WTC11 (cell line): Measurements from ENCODE around the gene CBY2. TPM values are rescaled to one million over a fixed set of nuclear protein-coding genes. Genes with fewer than 3 reads are reported as not detected.

Source experiments
- ATAC-seq: fragments of 200-7000 bp; cut with Tn5 transposase; 2 replicates; pipeline ENCODE4 v1.10.0; 2021; ENCODE audit warnings: mild to moderate bottlenecking, moderate library complexity
- CTCF ChIA-PET: fragments of 300-600 bp; sonication (Branson Sonifier 250); formaldehyde crosslinking; loops from one replicate; lab custom pipeline; 2021; ENCODE audit warnings: antibody characterized with exemption; lab: Charles Lee
- POLR2A ChIA-PET: fragments of 350-600 bp; sonication (Branson Sonifier 250); formaldehyde crosslinking; loops from one replicate; lab custom pipeline; 2021; ENCODE audit warnings: antibody characterized with exemption; lab: Charles Lee
- DNase-seq: peaks from one replicate; pipeline ENCODE4 v3.0.0; 2021; ENCODE audit warnings: low spot score
- H3K27ac Mint-ChIP-seq: 2 replicates; pipeline ENCODE4 v1.8.0; 2021; ENCODE audit warnings: mixed read lengths
- H3K27me3 Mint-ChIP-seq: 2 replicates; pipeline ENCODE4 v1.8.0; 2021; ENCODE audit warnings: low read depth, mild to moderate bottlenecking, moderate library complexity, mixed read lengths
- H3K36me3 Mint-ChIP-seq: 2 replicates; pipeline ENCODE4 v1.8.0; 2021; ENCODE audit warnings: mixed read lengths
- H3K4me1 Mint-ChIP-seq: 2 replicates; pipeline ENCODE4 v1.8.0; 2022; ENCODE audit warnings: mixed read lengths
- H3K4me3 Mint-ChIP-seq: 2 replicates; pipeline ENCODE4 v1.8.0; 2021; ENCODE audit warnings: mild to moderate bottlenecking, moderate library complexity, mixed read lengths
- H3K9me3 Mint-ChIP-seq: 2 replicates; pipeline ENCODE4 v1.8.0; 2021; ENCODE audit warnings: mixed read lengths
- CREB1 ChIP-seq: sonication (generic); formaldehyde crosslinking; IDR thresholded peaks from 2 replicates; pipeline ENCODE4 v1.8.0; 2023; ENCODE audit warnings: mild to moderate bottlenecking, missing genetic modification reagents
- CREM ChIP-seq: sonication (generic); formaldehyde crosslinking; IDR thresholded peaks from 2 replicates; pipeline ENCODE4 v1.8.1; 2022; ENCODE audit warnings: mild to moderate bottlenecking, missing genetic modification reagents, moderate library complexity
- E2F5 ChIP-seq: sonication (generic); formaldehyde crosslinking; IDR thresholded peaks from 2 replicates; pipeline ENCODE4 v1.8.1; 2022; ENCODE audit warnings: mild to moderate bottlenecking, moderate library complexity, missing genetic modification reagents
- EMX1 ChIP-seq: fragments of 250-450 bp; sonication (Bioruptor Pico); IDR thresholded peaks from 2 replicates; pipeline ENCODE4 v1.8.0; 2021; ENCODE audit warnings: mild to moderate bottlenecking
- ETV6 ChIP-seq: sonication (generic); formaldehyde crosslinking; IDR thresholded peaks from 2 replicates; pipeline ENCODE4 v1.8.1; 2022; ENCODE audit warnings: mild to moderate bottlenecking, missing genetic modification reagents
- FOXJ3 ChIP-seq: sonication (generic); formaldehyde crosslinking; IDR thresholded peaks from 2 replicates; pipeline ENCODE4 v1.9.0; 2021; ENCODE audit warnings: missing genetic modification reagents, mild to moderate bottlenecking, borderline replicate concordance
- FOXP1 ChIP-seq: sonication (generic); formaldehyde crosslinking; IDR thresholded peaks from 2 replicates; pipeline ENCODE4 v1.8.0; 2022; ENCODE audit warnings: missing genetic modification reagents, mild to moderate bottlenecking, moderate library complexity, borderline replicate concordance
- GTF2I ChIP-seq: fragments of 250-450 bp; sonication (Bioruptor Pico); conservative IDR thresholded peaks from 2 replicates; pipeline ENCODE4 v1.4.0; 2021; ENCODE audit warnings: mild to moderate bottlenecking
- IRF2 ChIP-seq: sonication (generic); formaldehyde crosslinking; IDR thresholded peaks from 2 replicates; pipeline ENCODE4 v1.8.0; 2022; ENCODE audit warnings: low read depth, missing genetic modification reagents, borderline replicate concordance
- JUN ChIP-seq: sonication (generic); formaldehyde crosslinking; IDR thresholded peaks from 2 replicates; pipeline ENCODE4 v1.8.0; 2023; ENCODE audit warnings: mild to moderate bottlenecking, missing genetic modification reagents
- NFE2L1 ChIP-seq: sonication (generic); formaldehyde crosslinking; IDR thresholded peaks from 2 replicates; pipeline ENCODE4 v1.8.1; 2023; ENCODE audit warnings: missing genetic modification reagents
- RELA ChIP-seq: sonication (generic); formaldehyde crosslinking; IDR thresholded peaks from 2 replicates; pipeline ENCODE4 v1.8.1; 2022; ENCODE audit warnings: missing genetic modification reagents, mild to moderate bottlenecking, borderline replicate concordance
- TP53 ChIP-seq: sonication (generic); formaldehyde crosslinking; IDR thresholded peaks from 2 replicates; pipeline ENCODE4 v1.8.1; 2023; ENCODE audit warnings: mild to moderate bottlenecking, missing genetic modification reagents
- USF1 ChIP-seq: sonication (generic); formaldehyde crosslinking; IDR thresholded peaks from 2 replicates; pipeline ENCODE4 v1.8.0; 2022; ENCODE audit warnings: mild to moderate bottlenecking, missing genetic modification reagents
- ZBTB21 ChIP-seq: sonication (generic); formaldehyde crosslinking; IDR thresholded peaks from 2 replicates; pipeline ENCODE4 v1.8.1; 2023; ENCODE audit warnings: mild to moderate bottlenecking, missing genetic modification reagents, borderline replicate concordance
- ZNF263 ChIP-seq: sonication (generic); formaldehyde crosslinking; IDR thresholded peaks from 2 replicates; pipeline ENCODE4 v1.8.1; 2022; ENCODE audit warnings: low read depth, mild to moderate bottlenecking, moderate library complexity, missing genetic modification reagents
- ZNF396 ChIP-seq: fragments of 250-450 bp; sonication (Bioruptor Pico); IDR thresholded peaks from 2 replicates; pipeline ENCODE4 v1.8.0; 2021; ENCODE audit warnings: mild to moderate bottlenecking, moderate library complexity, borderline replicate concordance
- ZNF416 ChIP-seq: fragments of 250-450 bp; sonication (Bioruptor Pico); IDR thresholded peaks from 2 replicates; pipeline ENCODE4 v1.9.0; 2021; ENCODE audit warnings: mild to moderate bottlenecking, inconsistent platforms
- ZNF671 ChIP-seq: fragments of 250-450 bp; sonication (Bioruptor Pico); IDR thresholded peaks from 2 replicates; pipeline ENCODE4 v1.8.0; 2021; ENCODE audit warnings: mild to moderate bottlenecking
- total RNA-seq: library from RNA; stranded (reverse); gene quantifications from 3 replicates; pipeline ENCODE4 v1.2.3, GENCODE V29; 2021
- TF ChIP-seq, protein P1 (sequence below): fragments of 250-450 bp; sonication (Bioruptor Pico); IDR thresholded peaks from 2 replicates; pipeline ENCODE4 v1.9.0; 2021; ENCODE audit warnings: mild to moderate bottlenecking
- TF ChIP-seq, protein P2 (sequence below): fragments of 250-450 bp; sonication (Bioruptor Pico); IDR thresholded peaks from 2 replicates; pipeline ENCODE4 v1.8.0; 2021; ENCODE audit warnings: mild to moderate bottlenecking
- TF ChIP-seq, protein P3 (sequence below): sonication (generic); formaldehyde crosslinking; IDR thresholded peaks from 2 replicates; pipeline ENCODE4 v1.8.1; 2022; ENCODE audit warnings: low read depth, mild to moderate bottlenecking, moderate library complexity, missing genetic modification reagents, borderline replicate concordance
- TF ChIP-seq, protein P4 (sequence below): fragments of 200-600 bp; IDR thresholded peaks from 2 replicates; pipeline ENCODE4 v1.8.0; 2022; ENCODE audit warnings: antibody characterized with exemption
- TF ChIP-seq, protein P5 (sequence below): sonication (generic); formaldehyde crosslinking; IDR thresholded peaks from 2 replicates; pipeline ENCODE4 v1.8.1; 2023; ENCODE audit warnings: mild to moderate bottlenecking, missing genetic modification reagents, borderline replicate concordance

Gene CBY2
- total RNA-seq, 1 experiment from 2014 or later = 0.74 TPM

DNA sequence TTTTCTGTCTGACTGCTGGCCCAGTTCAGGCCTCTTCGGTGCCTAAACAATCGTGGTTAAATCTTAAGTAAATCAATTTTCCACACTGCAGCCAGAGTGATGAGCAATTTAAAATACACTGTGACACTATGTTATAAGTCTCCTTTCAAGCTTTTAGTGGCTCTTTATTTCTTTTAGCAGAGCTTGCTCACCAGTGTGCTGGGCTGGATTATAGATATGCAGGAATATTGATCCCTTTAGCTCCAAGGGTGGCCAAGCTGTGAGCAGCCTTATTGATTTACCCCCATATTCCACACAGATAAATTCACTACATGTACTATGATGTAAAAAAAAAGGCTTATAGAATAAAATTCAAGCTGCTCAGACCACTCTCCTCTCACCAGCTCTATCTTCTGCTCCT, 21.7 kb downstream of the CBY2 start:
- no peak for DNase-seq
- ATAC-seq = no peak
- H3K36me3 Mint-ChIP-seq = no peaks in the 10 kb centered on the region
- TF ChIP-seq TP53 (CRISPR knock-in tag) = no peak
- TF ChIP-seq EMX1 (CRISPR knock-in tag) = no peak
- no peak for TF ChIP-seq ZNF263 (CRISPR knock-in tag)
- TF ChIP-seq FOXJ3 (CRISPR knock-in tag) = no peak
- TF ChIP-seq, protein P1, sequence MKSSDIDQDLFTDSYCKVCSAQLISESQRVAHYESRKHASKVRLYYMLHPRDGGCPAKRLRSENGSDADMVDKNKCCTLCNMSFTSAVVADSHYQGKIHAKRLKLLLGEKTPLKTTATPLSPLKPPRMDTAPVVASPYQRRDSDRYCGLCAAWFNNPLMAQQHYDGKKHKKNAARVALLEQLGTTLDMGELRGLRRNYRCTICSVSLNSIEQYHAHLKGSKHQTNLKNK (CRISPR knock-in tag) = no peak
- TF ChIP-seq, protein P2, sequence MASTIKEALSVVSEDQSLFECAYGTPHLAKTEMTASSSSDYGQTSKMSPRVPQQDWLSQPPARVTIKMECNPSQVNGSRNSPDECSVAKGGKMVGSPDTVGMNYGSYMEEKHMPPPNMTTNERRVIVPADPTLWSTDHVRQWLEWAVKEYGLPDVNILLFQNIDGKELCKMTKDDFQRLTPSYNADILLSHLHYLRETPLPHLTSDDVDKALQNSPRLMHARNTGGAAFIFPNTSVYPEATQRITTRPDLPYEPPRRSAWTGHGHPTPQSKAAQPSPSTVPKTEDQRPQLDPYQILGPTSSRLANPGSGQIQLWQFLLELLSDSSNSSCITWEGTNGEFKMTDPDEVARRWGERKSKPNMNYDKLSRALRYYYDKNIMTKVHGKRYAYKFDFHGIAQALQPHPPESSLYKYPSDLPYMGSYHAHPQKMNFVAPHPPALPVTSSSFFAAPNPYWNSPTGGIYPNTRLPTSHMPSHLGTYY (CRISPR knock-in tag) = no peak
- no peak for TF ChIP-seq ZNF671
- no peak for TF ChIP-seq FOXP1 (CRISPR knock-in tag)
- no peak for TF ChIP-seq ZBTB21
- TF ChIP-seq, protein P3, sequence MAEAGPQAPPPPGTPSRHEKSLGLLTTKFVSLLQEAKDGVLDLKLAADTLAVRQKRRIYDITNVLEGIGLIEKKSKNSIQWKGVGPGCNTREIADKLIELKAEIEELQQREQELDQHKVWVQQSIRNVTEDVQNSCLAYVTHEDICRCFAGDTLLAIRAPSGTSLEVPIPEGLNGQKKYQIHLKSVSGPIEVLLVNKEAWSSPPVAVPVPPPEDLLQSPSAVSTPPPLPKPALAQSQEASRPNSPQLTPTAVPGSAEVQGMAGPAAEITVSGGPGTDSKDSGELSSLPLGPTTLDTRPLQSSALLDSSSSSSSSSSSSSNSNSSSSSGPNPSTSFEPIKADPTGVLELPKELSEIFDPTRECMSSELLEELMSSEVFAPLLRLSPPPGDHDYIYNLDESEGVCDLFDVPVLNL (CRISPR knock-in tag) = no peak
- no peak for TF ChIP-seq CREB1 (CRISPR knock-in tag)
- TF ChIP-seq ZNF416 (CRISPR knock-in tag) = no peak
- CTCF ChIA-PET = interaction anchor here (1.0 to 1.1 kb wide), 2 partner anchors 13 to 213 kb away, joined by 3 to 4 read pairs; no protein-coding TSS in a partner anchor
- H3K9me3 Mint-ChIP-seq = no peaks in the 10 kb centered on the region; the same call in 1 of the 2 replicates
- peaks cover 7% of the 10 kb centered on the region for H3K27me3 Mint-ChIP-seq
- H3K4me1 Mint-ChIP-seq = peaks cover 13% of the 10 kb centered on the region
- no peak overlapping the region for H3K27ac Mint-ChIP-seq
- H3K4me3 Mint-ChIP-seq = no peak overlapping the region
- POLR2A ChIA-PET = no interaction called here

GRCh38 chr13:45728759-45729158, 26.6 kb downstream of the CBY2 start:
- DNase-seq = peak; percentile 57
- peaks cover 7% of the 10 kb centered on the region for H3K27me3 Mint-ChIP-seq
- POLR2A ChIA-PET = no interaction called here
- CTCF ChIA-PET = interaction anchor here (0.5 to 1.5 kb wide), 57 partner anchors 9 to 449 kb away, joined by 3 to 23 read pairs (median 4); partner anchors contain the start of gene ERICH6B
- no peaks in the 10 kb centered on the region for H3K36me3 Mint-ChIP-seq
- peaks cover 5% of the 10 kb centered on the region for H3K4me1 Mint-ChIP-seq
- no peaks in the 10 kb centered on the region; the same call in 1 of the 2 replicates for H3K9me3 Mint-ChIP-seq
- H3K27ac Mint-ChIP-seq = 0 out of 2 replicates have a peak overlapping the region, but pooled peaks have one; percentile 60
- no peak overlapping the region for H3K4me3 Mint-ChIP-seq
- peak; percentile 100 for ATAC-seq
- TF ChIP-seq USF1 (peak; percentile 57; the same call in 1 of the 2 replicates), E2F5 (CRISPR knock-in tag) (no peak), JUN (no peak), FOXJ3 (CRISPR knock-in tag) (no peak), ZBTB21 (no peak), NFE2L1 (CRISPR knock-in tag) (no peak), ETV6 (CRISPR knock-in tag) (no peak), RELA (no peak), CREM (CRISPR knock-in tag) (no peak), ZNF396 (CRISPR knock-in tag) (no peak), GTF2I (CRISPR knock-in tag) (no peak), IRF2 (CRISPR knock-in tag) (no peak)
- TF ChIP-seq, protein P4, sequence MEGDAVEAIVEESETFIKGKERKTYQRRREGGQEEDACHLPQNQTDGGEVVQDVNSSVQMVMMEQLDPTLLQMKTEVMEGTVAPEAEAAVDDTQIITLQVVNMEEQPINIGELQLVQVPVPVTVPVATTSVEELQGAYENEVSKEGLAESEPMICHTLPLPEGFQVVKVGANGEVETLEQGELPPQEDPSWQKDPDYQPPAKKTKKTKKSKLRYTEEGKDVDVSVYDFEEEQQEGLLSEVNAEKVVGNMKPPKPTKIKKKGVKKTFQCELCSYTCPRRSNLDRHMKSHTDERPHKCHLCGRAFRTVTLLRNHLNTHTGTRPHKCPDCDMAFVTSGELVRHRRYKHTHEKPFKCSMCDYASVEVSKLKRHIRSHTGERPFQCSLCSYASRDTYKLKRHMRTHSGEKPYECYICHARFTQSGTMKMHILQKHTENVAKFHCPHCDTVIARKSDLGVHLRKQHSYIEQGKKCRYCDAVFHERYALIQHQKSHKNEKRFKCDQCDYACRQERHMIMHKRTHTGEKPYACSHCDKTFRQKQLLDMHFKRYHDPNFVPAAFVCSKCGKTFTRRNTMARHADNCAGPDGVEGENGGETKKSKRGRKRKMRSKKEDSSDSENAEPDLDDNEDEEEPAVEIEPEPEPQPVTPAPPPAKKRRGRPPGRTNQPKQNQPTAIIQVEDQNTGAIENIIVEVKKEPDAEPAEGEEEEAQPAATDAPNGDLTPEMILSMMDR = peak; percentile 59; the same call in 1 of the 2 replicates
- TF ChIP-seq, protein P5, sequence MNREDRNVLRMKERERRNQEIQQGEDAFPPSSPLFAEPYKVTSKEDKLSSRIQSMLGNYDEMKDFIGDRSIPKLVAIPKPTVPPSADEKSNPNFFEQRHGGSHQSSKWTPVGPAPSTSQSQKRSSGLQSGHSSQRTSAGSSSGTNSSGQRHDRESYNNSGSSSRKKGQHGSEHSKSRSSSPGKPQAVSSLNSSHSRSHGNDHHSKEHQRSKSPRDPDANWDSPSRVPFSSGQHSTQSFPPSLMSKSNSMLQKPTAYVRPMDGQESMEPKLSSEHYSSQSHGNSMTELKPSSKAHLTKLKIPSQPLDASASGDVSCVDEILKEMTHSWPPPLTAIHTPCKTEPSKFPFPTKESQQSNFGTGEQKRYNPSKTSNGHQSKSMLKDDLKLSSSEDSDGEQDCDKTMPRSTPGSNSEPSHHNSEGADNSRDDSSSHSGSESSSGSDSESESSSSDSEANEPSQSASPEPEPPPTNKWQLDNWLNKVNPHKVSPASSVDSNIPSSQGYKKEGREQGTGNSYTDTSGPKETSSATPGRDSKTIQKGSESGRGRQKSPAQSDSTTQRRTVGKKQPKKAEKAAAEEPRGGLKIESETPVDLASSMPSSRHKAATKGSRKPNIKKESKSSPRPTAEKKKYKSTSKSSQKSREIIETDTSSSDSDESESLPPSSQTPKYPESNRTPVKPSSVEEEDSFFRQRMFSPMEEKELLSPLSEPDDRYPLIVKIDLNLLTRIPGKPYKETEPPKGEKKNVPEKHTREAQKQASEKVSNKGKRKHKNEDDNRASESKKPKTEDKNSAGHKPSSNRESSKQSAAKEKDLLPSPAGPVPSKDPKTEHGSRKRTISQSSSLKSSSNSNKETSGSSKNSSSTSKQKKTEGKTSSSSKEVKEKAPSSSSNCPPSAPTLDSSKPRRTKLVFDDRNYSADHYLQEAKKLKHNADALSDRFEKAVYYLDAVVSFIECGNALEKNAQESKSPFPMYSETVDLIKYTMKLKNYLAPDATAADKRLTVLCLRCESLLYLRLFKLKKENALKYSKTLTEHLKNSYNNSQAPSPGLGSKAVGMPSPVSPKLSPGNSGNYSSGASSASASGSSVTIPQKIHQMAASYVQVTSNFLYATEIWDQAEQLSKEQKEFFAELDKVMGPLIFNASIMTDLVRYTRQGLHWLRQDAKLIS (CRISPR knock-in tag) = no peak
